Measurements from ENCODE around the gene PCTP. TPM values are rescaled to one million over a fixed set of nuclear protein-coding genes. Genes with fewer than 3 reads are reported as not detected.

PCTP gene
- total and polyA plus RNA-seq, 9 of the 15 experiments (the other 6 are each of a cell fraction or from before 2014, with no cell fraction given) = 10.9 to 62.3 (median 41.2) TPM

DNA sequence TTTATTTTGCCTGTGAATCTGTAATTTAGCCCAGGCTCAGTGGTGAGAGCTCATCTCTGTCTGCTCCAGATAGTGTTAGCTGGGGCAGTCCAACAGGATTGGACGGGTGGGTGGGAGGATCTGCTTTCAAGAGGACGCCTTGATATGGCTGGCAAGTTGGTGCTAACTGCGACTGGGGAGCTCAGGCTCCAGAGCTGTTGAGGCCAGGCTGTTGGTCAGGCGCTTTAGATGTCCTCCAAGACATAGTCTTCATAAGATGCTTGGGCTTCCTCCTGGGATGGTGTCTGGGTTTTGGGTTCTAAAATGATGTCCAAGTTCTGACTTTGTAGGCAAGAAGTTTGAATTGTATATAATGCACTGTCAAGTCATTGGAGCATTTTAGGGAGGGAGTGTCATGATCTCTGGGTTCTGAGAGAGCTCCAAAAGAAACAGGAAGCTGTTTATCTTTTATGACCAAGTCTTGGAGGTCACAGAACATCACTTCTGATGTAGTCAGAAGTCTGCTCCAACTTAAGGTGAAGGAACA lies 12.8 kb upstream of the PCTP start (continued):
- TF ChIP-seq NR4A1 (CRISPR knock-in tag; IDR thresholded peaks at IDR 0.05) = no peak
- no peak for TF ChIP-seq NR4A1 (tag; IDR thresholded peaks at IDR 0.05)
- TF ChIP-seq POLR2H (tag; IDR thresholded peaks at IDR 0.05; ENCODE audit: low read depth) = peak; percentile 52; the same call in 1 of the 2 replicates
- no peak for TF ChIP-seq KDM4B (IDR thresholded peaks at IDR 0.05; ENCODE audit: borderline replicate concordance in 2 of 2, low read depth in 1 of 2)
- TF ChIP-seq, protein P1, sequence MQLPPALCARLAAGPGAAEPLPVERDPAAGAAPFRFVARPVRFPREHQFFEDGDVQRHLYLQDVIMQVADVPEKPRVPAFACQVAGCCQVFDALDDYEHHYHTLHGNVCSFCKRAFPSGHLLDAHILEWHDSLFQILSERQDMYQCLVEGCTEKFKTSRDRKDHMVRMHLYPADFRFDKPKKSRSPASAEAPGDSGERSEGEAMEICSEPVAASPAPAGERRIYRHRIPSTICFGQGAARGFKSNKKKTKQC (CRISPR knock-in tag; IDR thresholded peaks at IDR 0.05) = no peak
- TF ChIP-seq FOSL1 (tag; conservative IDR thresholded peaks at IDR 0.05) = peak; percentile 42; the same call in 1 of the 2 replicates
- TF ChIP-seq STAT5A (IDR thresholded peaks at IDR 0.05; ENCODE audit: borderline replicate concordance, low read length) = no peak; the same call in none of the 2 replicates
- TF ChIP-seq LEF1 (IDR thresholded peaks at IDR 0.05) = peak; percentile 94
- no peak for TF ChIP-seq HNRNPUL1 (IDR thresholded peaks at IDR 0.05; ENCODE audit: low read length)
- TF ChIP-seq, protein P2, sequence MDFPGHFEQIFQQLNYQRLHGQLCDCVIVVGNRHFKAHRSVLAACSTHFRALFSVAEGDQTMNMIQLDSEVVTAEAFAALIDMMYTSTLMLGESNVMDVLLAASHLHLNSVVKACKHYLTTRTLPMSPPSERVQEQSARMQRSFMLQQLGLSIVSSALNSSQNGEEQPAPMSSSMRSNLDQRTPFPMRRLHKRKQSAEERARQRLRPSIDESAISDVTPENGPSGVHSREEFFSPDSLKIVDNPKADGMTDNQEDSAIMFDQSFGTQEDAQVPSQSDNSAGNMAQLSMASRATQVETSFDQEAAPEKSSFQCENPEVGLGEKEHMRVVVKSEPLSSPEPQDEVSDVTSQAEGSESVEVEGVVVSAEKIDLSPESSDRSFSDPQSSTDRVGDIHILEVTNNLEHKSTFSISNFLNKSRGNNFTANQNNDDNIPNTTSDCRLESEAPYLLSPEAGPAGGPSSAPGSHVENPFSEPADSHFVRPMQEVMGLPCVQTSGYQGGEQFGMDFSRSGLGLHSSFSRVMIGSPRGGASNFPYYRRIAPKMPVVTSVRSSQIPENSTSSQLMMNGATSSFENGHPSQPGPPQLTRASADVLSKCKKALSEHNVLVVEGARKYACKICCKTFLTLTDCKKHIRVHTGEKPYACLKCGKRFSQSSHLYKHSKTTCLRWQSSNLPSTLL (IDR thresholded peaks at IDR 0.05) = peak; percentile 79; the same call in 1 of the 2 replicates
- TF ChIP-seq MYNN (IDR thresholded peaks at IDR 0.05) = no peak
- no peak for TF ChIP-seq MYNN (CRISPR knock-in tag; IDR thresholded peaks at IDR 0.05)
- no peak for TF ChIP-seq HNRNPLL (IDR thresholded peaks at IDR 0.05; ENCODE audit: low read depth, low read length, poor library complexity, severe bottlenecking)
- TF ChIP-seq MAFG (tag; conservative IDR thresholded peaks at IDR 0.05) = 0 out of 2 replicates have a peak, but pooled peaks have one; percentile 35
- TF ChIP-seq CHD2 (IDR thresholded peaks at IDR 0.05; ENCODE audit: low read depth, low read length) = no peak
- no peak for TF ChIP-seq TCF7L2 (IDR thresholded peaks at IDR 0.05; ENCODE audit: low read depth, low read length)
- TF ChIP-seq ESRRA (IDR thresholded peaks at IDR 0.05; ENCODE audit: borderline replicate concordance, low read depth) = peak; percentile 77
- TF ChIP-seq, protein P3, sequence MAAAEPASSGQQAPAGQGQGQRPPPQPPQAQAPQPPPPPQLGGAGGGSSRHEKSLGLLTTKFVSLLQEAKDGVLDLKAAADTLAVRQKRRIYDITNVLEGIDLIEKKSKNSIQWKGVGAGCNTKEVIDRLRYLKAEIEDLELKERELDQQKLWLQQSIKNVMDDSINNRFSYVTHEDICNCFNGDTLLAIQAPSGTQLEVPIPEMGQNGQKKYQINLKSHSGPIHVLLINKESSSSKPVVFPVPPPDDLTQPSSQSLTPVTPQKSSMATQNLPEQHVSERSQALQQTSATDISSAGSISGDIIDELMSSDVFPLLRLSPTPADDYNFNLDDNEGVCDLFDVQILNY (CRISPR knock-in tag; IDR thresholded peaks at IDR 0.05) = no peak
- no peak for TF ChIP-seq C11orf30 (IDR thresholded peaks at IDR 0.05; ENCODE audit: low read depth)
- TF ChIP-seq PCBP1 (IDR thresholded peaks at IDR 0.05; ENCODE audit: low read depth, low read length, poor library complexity, severe bottlenecking) = no peak
- TF ChIP-seq SP2 (IDR thresholded peaks at IDR 0.05; ENCODE audit: extremely low read depth, low read depth, low read length, poor library complexity, severe bottlenecking) = no peak
- TF ChIP-seq TCF7 (IDR thresholded peaks at IDR 0.05; ENCODE audit: borderline replicate concordance) = no peak
- no peak for TF ChIP-seq ZBTB2 (IDR thresholded peaks at IDR 0.05)
- TF ChIP-seq GTF2E2 (tag; IDR thresholded peaks at IDR 0.05) = no peak
- no peak for TF ChIP-seq STAG1 (CRISPR knock-in tag; IDR thresholded peaks at IDR 0.05; ENCODE audit: borderline replicate concordance)
- no peak for TF ChIP-seq MTA1 (IDR thresholded peaks at IDR 0.05; ENCODE audit: borderline replicate concordance)
- TF ChIP-seq NFIX (CRISPR knock-in tag; IDR thresholded peaks at IDR 0.05; ENCODE audit: low read depth) = no peak
